Measurements from ENCODE around the gene THSD4. TPM values are rescaled to one million over a fixed set of nuclear protein-coding genes. Genes with fewer than 3 reads are reported as not detected.
"Not testable (repeated sequence)": the region's sequence is repeated elsewhere in the genome, so short reads cannot be mapped to it uniquely, and the experiment has no call there.

Gene THSD4
- polyA plus RNA-seq, 1 experiment: 18.8 TPM

DNA sequence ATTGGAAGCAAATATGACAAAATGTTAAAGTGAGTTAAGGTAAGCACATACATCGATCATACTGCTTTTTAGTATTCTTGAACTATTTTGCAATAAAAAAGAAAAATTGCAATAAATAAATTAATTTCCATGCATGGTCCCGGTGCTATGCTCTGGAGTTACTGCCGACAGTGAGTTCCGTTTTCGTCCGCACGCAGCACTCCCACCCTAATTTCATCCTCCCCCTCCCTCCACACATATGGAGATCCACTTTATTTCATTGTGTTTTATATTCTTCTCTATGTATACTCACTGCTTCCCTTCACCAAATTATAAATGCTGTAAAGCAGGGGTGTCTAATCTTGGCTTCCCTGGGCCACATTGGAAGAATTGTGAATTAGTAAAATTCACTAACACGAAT, 247.3 kb downstream of the THSD4 start:
- POLR2A ChIA-PET: no interaction called here
- no peak for DNase-seq (ENCODE audit: low read depth)
- H3K27me3 ChIP-seq (ENCODE audit: control insufficient read depth, insufficient read depth, low read length): no peaks in the 10 kb centered on the region
- no peak overlapping the region for H3K4me3 ChIP-seq (ENCODE audit: low read depth, low read length)
- TF ChIP-seq, protein P1, sequence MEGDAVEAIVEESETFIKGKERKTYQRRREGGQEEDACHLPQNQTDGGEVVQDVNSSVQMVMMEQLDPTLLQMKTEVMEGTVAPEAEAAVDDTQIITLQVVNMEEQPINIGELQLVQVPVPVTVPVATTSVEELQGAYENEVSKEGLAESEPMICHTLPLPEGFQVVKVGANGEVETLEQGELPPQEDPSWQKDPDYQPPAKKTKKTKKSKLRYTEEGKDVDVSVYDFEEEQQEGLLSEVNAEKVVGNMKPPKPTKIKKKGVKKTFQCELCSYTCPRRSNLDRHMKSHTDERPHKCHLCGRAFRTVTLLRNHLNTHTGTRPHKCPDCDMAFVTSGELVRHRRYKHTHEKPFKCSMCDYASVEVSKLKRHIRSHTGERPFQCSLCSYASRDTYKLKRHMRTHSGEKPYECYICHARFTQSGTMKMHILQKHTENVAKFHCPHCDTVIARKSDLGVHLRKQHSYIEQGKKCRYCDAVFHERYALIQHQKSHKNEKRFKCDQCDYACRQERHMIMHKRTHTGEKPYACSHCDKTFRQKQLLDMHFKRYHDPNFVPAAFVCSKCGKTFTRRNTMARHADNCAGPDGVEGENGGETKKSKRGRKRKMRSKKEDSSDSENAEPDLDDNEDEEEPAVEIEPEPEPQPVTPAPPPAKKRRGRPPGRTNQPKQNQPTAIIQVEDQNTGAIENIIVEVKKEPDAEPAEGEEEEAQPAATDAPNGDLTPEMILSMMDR (IDR thresholded peaks at IDR 0.05; ENCODE audit: insufficient read depth, low read depth, low read length): no peak
- H3K36me3 ChIP-seq (ENCODE audit: control insufficient read depth, insufficient read depth, low read length): no peaks in the 10 kb centered on the region
- CTCF ChIA-PET: no interaction called here

DNA sequence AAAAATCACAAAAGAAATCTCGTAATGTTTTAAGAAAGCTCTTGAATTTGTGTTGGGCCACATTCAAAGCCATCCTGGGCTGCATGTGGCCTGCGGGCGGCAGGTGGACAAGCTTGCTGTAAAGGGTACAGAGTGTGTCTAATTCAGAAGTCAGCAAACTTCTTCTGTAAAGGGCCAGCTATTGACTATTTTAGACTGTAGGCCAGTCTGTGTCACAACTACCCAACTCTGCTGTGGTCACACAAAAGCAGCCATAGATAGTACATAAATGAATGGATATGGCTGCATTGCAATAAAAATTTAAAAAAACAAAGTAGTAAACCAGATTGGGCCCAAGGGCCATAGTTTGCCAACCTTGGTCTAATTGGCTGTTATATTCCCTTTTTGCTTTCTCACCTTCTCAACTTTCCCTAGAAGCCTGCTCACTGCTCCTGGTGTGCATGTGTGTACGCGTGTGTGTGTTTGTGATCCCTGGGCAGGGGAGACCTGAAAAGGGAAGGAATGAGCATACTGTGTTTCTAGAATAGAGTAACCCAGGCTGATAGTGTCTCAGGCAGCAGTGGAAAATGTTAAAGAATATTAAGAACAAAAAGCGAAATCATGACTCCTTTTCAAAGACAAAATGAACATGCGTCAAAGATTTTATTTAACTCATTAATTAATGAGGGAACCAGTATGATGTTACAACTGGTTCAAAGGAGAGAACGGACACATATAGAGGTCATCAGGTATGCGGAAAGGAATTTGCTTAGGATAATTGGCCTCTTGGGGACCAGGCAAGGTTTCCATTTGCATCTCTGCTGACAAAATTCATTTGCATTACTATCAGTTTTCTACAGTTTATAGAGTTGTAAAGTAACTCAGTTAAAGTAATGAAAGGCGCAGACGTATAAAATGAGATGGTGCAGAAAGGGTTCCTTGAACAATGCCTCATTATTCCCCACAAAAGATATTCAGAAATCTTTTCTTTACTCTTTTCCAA, 248.0 kb downstream of the THSD4 start:
- Histone ChIP-seq H3K27me3 (ENCODE audit: control insufficient read depth, insufficient read depth, low read length) (no peaks in the 10 kb centered on the region), H3K4me3 (ENCODE audit: low read depth, low read length) (no peak overlapping the region), H3K36me3 (ENCODE audit: control insufficient read depth, insufficient read depth, low read length) (no peaks in the 10 kb centered on the region)
- no peak for DNase-seq (ENCODE audit: low read depth)
- CTCF ChIA-PET: no interaction called here
- TF ChIP-seq, protein P1 (IDR thresholded peaks at IDR 0.05; ENCODE audit: insufficient read depth, low read depth, low read length): no peak
- POLR2A ChIA-PET: no interaction called here

DNA sequence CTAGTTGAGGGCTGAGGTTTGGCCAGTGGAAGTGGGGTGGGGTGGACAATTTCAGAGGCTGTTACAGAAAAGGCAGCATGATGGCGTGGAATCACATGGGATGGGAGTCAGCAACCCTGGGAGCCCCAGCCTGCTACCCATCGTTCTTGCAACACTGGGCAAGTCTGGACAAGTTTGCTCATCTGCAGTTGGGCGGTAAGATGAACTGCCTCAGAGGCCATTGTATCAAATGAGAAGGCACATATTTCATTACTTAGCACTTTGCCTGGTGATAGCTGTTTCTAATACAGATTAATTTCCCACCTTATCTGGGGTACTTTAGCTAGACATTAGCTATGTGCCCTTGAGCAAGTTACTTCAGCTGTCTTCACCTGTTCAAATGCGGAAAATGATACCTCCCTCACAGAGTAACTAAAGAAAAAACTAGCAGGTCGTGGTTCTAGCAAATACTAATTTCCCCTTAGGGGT, 248.9 kb downstream of the THSD4 start:
- DNase-seq (ENCODE audit: low read depth): no peak
- CTCF ChIA-PET: no interaction called here
- no peak overlapping the region for H3K4me3 ChIP-seq (ENCODE audit: low read depth, low read length)
- POLR2A ChIA-PET: no interaction called here
- H3K27me3 ChIP-seq (ENCODE audit: control insufficient read depth, insufficient read depth, low read length): no peaks in the 10 kb centered on the region
- no peaks in the 10 kb centered on the region for H3K36me3 ChIP-seq (ENCODE audit: control insufficient read depth, insufficient read depth, low read length)
- TF ChIP-seq, protein P1 (IDR thresholded peaks at IDR 0.05; ENCODE audit: insufficient read depth, low read depth, low read length): no peak

DNA sequence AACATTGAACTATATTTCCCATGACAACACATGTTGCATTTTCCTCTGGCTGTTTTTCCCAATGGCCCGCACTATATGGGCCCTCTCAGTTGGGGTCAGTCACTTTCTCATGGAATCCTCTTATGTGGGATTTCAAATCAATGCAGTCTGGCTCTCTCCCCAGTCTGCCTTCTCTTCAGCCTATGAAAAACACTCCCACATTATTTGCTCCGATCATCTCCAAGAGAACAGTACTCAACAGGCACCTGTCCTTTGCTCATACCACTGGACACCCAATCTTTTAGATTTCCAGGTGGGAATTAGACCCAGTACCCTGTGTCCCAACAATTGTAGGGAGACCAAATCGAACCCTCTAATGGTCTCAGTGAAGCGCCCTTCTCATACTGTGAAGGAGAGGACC, 251.3 kb downstream of the THSD4 start:
- POLR2A ChIA-PET: no interaction called here
- CTCF ChIA-PET: interaction anchor here (0.8 kb wide), 1 partner anchor 170 kb away, joined by 5 read pairs; no protein-coding TSS in a partner anchor

DNA sequence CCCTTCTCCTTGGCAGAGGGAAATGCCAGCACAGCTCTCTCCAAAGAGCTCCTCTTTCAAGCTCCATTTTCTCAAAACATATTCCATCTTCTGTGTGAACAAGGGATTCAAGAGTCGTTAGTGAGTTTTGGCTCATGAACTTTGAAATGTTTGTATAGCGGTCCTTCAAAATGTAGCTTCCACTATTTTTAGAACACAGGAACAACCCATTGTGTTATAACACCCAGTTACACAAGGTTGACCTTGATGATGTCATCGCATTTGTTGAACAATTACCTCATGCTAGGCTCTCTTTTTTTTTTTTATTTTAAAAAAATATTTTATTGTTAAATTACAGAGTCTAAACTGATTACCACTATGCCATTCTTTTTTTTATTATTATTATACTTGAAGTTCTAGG, 251.7 kb downstream of the THSD4 start:
- POLR2A ChIA-PET: no interaction called here
- no peaks in the 10 kb centered on the region for H3K27me3 ChIP-seq (ENCODE audit: control insufficient read depth, insufficient read depth, low read length)
- CTCF ChIA-PET: interaction anchor here (0.8 kb wide), 1 partner anchor 171 kb away, joined by 5 read pairs; no protein-coding TSS in a partner anchor
- no peak for DNase-seq (ENCODE audit: low read depth)
- no peak overlapping the region for H3K4me3 ChIP-seq (ENCODE audit: low read depth, low read length)
- TF ChIP-seq, protein P1 (IDR thresholded peaks at IDR 0.05; ENCODE audit: insufficient read depth, low read depth, low read length): no peak
- H3K36me3 ChIP-seq (ENCODE audit: control insufficient read depth, insufficient read depth, low read length): no peaks in the 10 kb centered on the region

More for the DNA sequence above, 251.3 kb downstream of the THSD4 start:
- Histone ChIP-seq H3K27me3 (ENCODE audit: control insufficient read depth, insufficient read depth, low read length) (no peaks in the 10 kb centered on the region), H3K36me3 (ENCODE audit: control insufficient read depth, insufficient read depth, low read length) (no peaks in the 10 kb centered on the region), H3K4me3 (ENCODE audit: low read depth, low read length) (no peak overlapping the region)
- no peak for DNase-seq (ENCODE audit: low read depth)
- TF ChIP-seq, protein P1 (IDR thresholded peaks at IDR 0.05; ENCODE audit: insufficient read depth, low read depth, low read length): no peak

DNA sequence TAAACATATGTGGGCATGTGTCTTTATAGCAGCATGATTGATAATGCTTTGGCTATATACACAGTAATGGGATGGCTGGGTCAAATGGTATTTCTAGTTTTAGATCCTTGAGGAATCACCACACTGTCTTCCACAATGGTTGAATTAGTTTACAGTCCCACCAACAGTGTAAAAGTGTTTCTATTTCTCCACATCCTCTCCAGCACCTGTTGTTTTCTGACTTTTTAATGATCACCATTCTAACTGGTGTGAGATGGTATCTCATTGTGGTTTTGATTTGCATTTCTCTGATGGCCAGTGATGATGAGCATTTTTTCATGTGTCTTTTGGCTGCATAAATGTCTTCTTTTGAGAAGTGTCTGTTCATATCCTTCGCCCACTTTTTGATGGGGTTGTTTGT, 252.5 kb downstream of the THSD4 start:
- CTCF ChIA-PET; H3K36me3 ChIP-seq (ENCODE audit: control insufficient read depth, insufficient read depth, low read length); H3K4me3 ChIP-seq (ENCODE audit: low read depth, low read length); H3K27me3 ChIP-seq (ENCODE audit: control insufficient read depth, insufficient read depth, low read length); POLR2A ChIA-PET; DNase-seq (ENCODE audit: low read depth): not testable (repeated sequence)

DNA sequence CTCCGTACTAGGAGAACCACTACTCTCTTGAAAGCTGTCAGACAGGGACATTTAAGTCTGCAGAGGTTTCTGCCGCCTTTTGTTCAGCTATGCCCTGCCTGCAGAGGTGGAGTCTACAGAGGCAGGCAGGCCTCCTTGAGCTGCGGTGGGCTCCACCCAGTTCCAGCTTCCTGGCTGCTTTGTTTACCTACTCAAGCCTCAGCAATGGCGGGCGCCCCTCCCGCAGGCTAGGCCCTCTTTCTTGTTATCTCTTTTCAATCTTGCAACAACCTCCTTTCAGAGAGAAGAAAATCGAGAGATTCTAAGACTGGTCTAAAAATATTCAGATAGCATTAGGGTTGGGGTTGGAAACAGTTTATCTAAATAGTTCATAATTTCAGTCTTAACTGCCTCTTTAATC, 257.5 kb downstream of the THSD4 start:
- H3K36me3 ChIP-seq (ENCODE audit: control insufficient read depth, insufficient read depth, low read length); DNase-seq (ENCODE audit: low read depth); CTCF ChIA-PET; H3K27me3 ChIP-seq (ENCODE audit: control insufficient read depth, insufficient read depth, low read length); H3K4me3 ChIP-seq (ENCODE audit: low read depth, low read length); POLR2A ChIA-PET: not testable (repeated sequence)

Data from BJ (cell line).